GM23338 (cell line): Measurements from ENCODE around the gene NFX1.

ENCODE experiments used
- CTCF ChIP-seq, 2 experiments: fragments of 200-600 bp in 1 of 2; sonication (generic) in 1 of 2; conservative IDR thresholded peaks; 2 replicates each; pipeline versions ENCODE4 v1.5.1 to v1.6.1; 2016 to 2017; ENCODE audit warnings: antibody characterized with exemption in 2 of 2, low read depth in 2 of 2, mild to moderate bottlenecking in 2 of 2, moderate library complexity in 1 of 2
- EZH2 ChIP-seq: fragments of 200-600 bp; sonication (generic); IDR thresholded peaks from one replicate; pipeline ENCODE4 v1.8.0; 2017; ENCODE audit warnings: antibody characterized with exemption, mild to moderate bottlenecking, low read depth; ENCODE audit not compliant: unreplicated experiment
- JUNB ChIP-seq: IDR thresholded peaks from one replicate; pipeline ENCODE4 v1.6.1; 2016; ENCODE audit warnings: antibody characterized with exemption; ENCODE audit not compliant: unreplicated experiment
- REST ChIP-seq: IDR thresholded peaks from one replicate; pipeline ENCODE4 v1.6.1; 2018; ENCODE audit warnings: antibody characterized with exemption; ENCODE audit not compliant: unreplicated experiment

GRCh38 chr9:33245341-33245740, 45.0 kb upstream of the NFX1 start:
- TF ChIP-seq JUNB (no peak), CTCF (conservative IDR thresholded peaks at IDR 0.05; ENCODE audit: low read depth in 2 of 2) (no peak), EZH2 (no peak), REST (no peak)
